ENCODE results near the gene MLLT10.

MLLT10 gene

DNA sequence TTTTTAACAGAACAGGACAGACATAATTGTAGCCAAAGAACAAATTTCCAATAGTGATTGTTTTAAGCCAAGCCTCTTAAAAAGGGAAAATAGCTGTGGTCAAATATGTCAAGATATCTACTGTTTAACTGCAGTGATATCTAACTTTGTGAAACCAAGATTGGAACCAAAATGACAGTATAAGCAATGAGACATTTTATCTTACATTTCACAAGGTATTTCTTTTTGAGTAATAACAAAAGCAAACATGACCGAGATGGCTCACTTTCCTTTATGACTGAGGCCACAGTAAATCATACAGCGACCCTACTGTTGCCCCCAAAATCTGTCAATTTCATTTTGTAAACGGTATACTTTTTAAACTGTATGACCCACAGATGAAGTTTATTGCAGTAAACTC lies 215.8 kb downstream of the MLLT10 start:
- DNase-seq, result no peak

DNA sequence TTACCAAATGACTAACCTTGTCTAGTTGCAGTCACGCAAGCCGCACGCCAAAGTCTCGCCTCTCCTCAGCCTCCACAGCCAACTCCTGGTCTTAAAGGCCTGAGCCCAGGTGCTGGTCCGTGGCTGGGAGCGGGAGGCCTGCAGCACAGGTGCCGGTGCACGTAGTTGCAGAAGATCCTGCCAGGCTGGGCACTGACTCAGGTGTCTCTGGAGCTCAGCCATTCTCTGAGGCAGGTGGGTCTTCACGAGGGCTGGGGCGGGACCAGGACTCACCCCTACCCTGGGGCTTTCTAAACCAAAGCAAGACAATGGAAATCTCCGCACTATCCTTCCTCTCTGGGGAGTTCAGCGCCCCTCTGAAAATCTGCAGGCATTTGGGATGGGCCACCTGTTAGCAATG lies 216.4 kb downstream of the MLLT10 start:
- DNase-seq, result no peak

DNA sequence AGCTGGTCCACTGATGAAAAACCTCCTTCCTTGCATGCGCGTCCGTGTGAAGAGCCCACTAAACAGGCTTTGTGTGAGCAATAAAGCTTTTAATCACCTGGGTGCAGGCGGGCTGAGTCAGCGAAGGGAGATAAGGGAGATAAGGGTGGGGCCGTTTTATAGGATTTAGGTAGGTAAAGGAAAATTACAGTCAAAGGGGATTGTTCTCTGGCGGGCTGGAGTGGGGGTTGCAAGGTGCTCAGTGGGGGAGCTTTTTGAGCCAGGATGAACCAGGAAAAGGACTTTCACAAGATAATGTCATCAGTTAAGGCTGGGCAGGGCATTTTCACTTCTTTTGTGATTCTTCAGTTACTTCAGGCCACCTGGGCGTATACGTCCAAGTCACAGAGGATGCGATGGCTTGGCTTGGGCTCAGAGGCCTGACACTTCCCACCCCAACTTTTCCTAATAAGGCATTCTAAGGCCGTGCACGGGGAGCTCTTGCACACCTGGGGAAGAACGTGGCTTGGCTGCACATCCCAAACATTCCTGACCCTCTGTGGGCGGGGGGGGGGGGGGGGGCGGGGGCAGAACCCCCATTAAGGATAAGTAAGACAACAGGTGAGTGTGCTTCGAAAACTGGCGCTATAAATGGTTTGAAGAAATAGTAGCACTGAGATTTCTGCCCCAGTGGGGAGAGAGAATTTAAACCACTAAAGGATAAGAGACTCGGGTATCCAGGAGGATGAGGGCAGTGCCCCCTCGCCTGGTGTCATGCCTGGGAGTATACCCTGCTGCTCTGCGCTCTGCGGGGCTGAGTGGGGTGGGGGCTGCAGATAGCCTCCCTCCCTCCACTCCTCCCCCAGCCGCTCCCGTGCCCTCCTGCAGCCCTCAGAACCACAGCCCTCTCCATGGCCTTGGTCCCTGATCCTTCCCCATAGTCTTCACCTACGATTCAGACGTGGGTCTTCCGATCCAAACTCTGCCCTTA lies 217.6 kb downstream of the MLLT10 start:
- no peak for DNase-seq

GRCh38 chr10:21753497-21754270 lies 219.7 kb downstream of the MLLT10 start:
- no peak for DNase-seq

- no peak for DNase-seq
Observed at GRCh38 chr10:21754410-21755011, 220.5 kb downstream of the MLLT10 start.

DNA sequence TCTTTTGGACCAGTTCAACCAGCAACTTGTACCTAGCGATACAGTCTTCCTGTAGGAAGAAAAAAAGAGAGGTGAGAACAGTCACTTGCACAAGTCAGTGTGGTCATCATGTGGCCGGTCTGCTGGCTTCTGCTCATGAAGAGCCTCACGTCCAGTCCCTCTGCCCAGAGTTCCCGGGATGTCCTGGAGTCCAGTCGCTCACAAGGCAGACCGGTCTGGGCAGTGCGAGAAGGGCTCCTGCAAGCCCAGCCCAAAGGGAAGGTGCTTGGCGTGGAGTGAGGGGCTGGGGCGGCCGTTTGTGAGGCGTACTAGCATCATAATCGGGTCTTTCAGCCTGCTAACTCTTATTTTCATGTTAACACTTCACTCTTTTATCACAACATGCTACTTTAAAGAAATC lies 222.7 kb downstream of the MLLT10 start:
- no peak for DNase-seq

DNA sequence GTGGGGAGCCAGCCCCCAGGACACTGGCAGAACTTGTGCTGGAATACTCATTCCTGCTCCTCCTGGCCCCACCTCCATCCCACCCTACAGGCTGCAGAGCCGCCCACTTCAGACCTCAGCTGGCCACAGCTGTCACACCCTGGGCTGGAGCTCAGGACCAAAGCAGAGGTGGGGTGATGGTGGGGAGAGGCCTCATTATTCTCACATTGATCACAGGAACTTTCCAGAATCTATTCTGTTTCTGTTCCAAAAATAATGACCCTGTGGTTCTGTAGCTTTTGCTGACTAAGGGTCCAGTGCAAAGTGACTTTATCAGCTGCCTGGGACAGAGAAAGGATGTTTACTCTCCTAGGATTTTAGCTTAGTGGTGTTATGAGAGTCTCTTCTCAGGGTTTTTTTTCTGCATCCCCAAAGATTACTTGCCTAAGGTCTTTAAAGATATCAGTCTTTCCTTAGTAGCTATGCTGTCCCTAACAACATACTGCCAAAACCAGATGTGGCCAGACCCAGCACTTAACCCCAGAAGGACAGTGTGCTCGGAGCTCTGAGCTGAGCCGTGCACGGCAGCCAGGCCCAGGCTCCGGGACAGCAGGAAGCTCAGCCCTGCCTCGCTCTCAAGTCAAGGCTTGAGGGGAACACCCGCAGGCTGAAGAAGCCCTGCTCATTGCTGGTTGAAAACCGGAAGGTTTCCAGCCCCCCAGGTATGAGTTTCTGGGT lies 223.3 kb downstream of the MLLT10 start:
- no peak for DNase-seq

GRCh38 chr10:21758239-21758638 lies 224.2 kb downstream of the MLLT10 start:
- DNase-seq, result no peak

GRCh38 chr10:21758696-21759095 lies 224.7 kb downstream of the MLLT10 start:
- DNase-seq, result no peak

DNA sequence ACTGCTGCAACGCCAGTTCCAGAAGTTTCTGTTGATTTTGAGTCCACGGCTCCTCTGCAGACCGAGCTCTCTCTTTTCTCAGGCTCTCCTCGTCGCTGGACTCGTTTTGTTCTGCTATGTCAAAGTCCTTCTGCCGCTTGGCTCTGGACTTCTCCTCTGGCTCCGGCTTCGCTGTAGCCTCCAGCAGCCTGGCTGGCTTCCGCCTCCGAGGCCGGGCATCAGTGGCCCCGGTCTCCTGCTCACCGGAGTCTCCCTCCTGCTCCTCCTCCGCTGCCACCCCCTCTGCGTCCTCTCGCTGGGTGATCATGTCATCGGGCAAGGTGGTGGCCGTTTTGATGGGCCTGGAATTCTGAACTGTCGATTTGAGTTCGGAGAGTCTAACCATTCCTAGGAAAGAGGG lies 225.2 kb downstream of the MLLT10 start:
- DNase-seq, result no peak

GRCh38 chr10:21760332-21760731 lies 226.3 kb downstream of the MLLT10 start:
- DNase-seq, result no peak

- DNase-seq, result no peak
Observed at GRCh38 chr10:21764466-21765189, 230.6 kb downstream of the MLLT10 start.

DNA sequence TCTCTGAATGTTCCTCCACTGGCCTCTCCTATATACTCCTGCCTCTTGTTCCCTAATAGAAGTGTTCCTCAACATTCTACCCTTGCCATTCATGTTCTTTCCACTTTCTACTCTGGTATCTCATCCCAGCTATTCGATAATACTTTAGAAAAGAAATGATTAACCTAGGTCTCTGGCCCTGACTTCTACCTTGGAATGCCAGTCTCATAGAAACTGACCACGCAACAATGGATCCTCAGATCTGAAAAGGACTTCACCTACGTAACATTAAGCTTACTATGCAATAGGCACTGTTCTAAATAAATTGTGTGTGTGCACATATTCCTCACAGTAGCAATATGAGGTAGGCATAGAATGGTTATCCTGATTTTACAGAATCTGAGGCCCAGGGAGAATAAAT lies 235.0 kb downstream of the MLLT10 start:
- DNase-seq, result no peak

DNA sequence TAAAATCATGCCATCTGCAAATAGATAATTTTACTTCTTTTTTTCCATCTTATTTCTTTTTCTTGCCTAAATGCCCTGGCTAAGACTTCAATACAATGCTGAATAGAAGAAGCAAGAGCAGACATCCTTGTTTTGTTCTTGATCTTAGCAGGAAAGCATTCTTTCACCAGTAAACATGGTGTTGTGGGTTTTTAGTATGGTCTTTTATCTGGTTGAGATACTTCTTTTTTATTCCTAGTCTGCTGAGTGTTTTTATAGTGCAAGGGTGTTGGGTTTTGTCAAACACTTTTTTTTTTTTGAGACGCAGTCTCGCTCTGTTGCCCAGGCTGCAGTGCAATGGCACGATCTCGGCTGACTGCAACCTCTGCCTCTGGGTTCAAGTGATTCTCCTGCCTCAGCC lies 237.2 kb downstream of the MLLT10 start:
- no peak for DNase-seq

DNA sequence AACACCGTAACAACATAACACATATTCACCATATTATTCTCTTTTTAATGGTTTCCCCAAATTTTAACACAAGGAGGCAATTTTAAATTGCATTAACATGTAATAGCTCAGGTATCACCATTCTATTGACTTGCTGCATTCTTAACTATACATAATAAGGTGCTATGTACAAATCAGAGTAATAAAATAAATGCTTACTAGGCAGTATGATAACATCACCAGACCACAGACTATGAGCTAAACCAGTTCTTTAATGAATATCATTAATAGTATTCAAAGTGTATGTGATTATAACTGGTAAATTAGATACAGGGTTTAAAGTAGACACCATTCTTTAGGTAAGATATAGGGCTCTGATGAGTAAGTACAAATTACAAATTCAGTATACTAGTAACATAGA lies 242.9 kb downstream of the MLLT10 start:
- DNase-seq, result no peak

DNA sequence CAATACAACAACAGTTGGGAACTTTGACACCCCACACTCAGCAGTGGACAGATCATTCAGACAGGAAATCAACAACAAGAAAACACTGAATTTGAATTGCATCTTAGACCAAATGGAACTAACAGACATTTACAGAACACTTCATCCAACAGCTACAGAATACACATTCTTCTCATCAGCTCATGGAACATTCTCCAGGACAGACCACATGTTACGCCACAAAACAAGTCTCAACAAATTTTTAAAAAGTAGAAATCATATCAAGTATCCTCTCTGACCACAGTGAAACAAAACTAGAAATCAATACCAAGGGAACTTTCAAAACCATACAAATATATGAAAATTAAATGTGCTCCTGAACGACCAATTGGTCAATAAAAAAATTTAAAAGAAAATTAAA lies 257.2 kb downstream of the MLLT10 start:
- DNase-seq, result no peak
